ENCODE measurements around the gene SLC17A1. TPM values are rescaled to one million over a fixed set of nuclear protein-coding genes. Genes with fewer than 3 reads are reported as not detected.

The SLC17A1 gene
- total and polyA plus RNA-seq, 3 donors from 2014 or later, result 0.99 to 3.9 (median 1.0) TPM

GRCh38 chr6:25746968-25747367 lies 84.9 kb downstream of the SLC17A1 start:
- intact Hi-C loops (cut with DNase I; ENCODE audit: low total_unique reads), result no loop called here
- DNase-seq, result no peak
- TF ChIP-seq, protein P1, sequence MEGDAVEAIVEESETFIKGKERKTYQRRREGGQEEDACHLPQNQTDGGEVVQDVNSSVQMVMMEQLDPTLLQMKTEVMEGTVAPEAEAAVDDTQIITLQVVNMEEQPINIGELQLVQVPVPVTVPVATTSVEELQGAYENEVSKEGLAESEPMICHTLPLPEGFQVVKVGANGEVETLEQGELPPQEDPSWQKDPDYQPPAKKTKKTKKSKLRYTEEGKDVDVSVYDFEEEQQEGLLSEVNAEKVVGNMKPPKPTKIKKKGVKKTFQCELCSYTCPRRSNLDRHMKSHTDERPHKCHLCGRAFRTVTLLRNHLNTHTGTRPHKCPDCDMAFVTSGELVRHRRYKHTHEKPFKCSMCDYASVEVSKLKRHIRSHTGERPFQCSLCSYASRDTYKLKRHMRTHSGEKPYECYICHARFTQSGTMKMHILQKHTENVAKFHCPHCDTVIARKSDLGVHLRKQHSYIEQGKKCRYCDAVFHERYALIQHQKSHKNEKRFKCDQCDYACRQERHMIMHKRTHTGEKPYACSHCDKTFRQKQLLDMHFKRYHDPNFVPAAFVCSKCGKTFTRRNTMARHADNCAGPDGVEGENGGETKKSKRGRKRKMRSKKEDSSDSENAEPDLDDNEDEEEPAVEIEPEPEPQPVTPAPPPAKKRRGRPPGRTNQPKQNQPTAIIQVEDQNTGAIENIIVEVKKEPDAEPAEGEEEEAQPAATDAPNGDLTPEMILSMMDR (IDR thresholded peaks at IDR 0.05), result no peak
- TF ChIP-seq POLR2A (IDR thresholded peaks at IDR 0.05), result no peak
- Histone ChIP-seq H3K9me3 (no peaks in the 10 kb centered on the region), H3K4me1 (peaks cover 8% of the 10 kb centered on the region), H3K4me3 (no peak overlapping the region), H3K27me3 (no peaks in the 10 kb centered on the region), H3K36me3 (ENCODE audit: low read depth, missing control alignments) (no peaks in the 10 kb centered on the region), H3K27ac (no peak overlapping the region)
- WGBS, 2 donors, result 78 to 82% methylated on average over 1 of the region's 1 CpG

GRCh38 chr6:25745836-25746235 lies 86.0 kb downstream of the SLC17A1 start:
- Histone ChIP-seq H3K4me3 (no peak overlapping the region), H3K27ac (no peak overlapping the region), H3K9me3 (no peaks in the 10 kb centered on the region), H3K36me3 (ENCODE audit: low read depth, missing control alignments) (no peaks in the 10 kb centered on the region), H3K4me1 (peaks cover 8% of the 10 kb centered on the region), H3K27me3 (no peaks in the 10 kb centered on the region)
- WGBS, 2 donors, result 73 to 76% methylated on average over 4 of the region's 4 CpGs
- DNase-seq, result no peak
- TF ChIP-seq POLR2A (IDR thresholded peaks at IDR 0.05), result no peak
- TF ChIP-seq, protein P1 (IDR thresholded peaks at IDR 0.05), result no peak
- intact Hi-C loops (cut with DNase I; ENCODE audit: low total_unique reads), result no loop called here

- DNase-seq, result no peak
Measured at GRCh38 chr6:25743868-25744267, 88.0 kb downstream of the SLC17A1 start.

DNA sequence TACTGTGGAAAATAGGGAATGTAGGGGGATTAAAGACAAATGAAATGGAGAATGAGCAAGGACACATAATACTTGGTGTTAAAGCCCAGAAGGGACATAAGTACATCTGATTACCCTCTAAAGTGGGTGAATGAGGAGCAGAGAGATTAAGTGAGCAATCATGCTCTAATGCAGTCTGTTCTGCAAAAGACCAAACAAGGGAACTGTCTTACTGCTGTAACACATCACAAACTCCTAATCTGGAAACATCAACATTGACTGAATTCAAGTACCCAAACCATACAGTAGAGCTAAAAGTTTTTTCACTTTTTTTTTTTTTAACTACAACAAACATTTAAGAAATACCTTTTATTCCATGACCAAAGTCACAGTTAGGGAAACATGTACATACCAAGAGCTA lies 96.6 kb downstream of the SLC17A1 start:
- H3K9me3 ChIP-seq, result no peaks in the 10 kb centered on the region
- DNase-seq, result no peak
- TF ChIP-seq, protein P1 (IDR thresholded peaks at IDR 0.05), result no peak
- no peak overlapping the region for H3K27ac ChIP-seq
- H3K36me3 ChIP-seq (ENCODE audit: low read depth, missing control alignments), result no peaks in the 10 kb centered on the region
- H3K4me1 ChIP-seq, result no peaks in the 10 kb centered on the region
- intact Hi-C loops (cut with DNase I; ENCODE audit: low total_unique reads), result no loop called here
- H3K4me3 ChIP-seq, result no peak overlapping the region
- no peaks in the 10 kb centered on the region for H3K27me3 ChIP-seq

More at GRCh38 chr6:25743868-25744267, 88.0 kb downstream of the SLC17A1 start:
- Histone ChIP-seq H3K36me3 (ENCODE audit: low read depth, missing control alignments) (no peaks in the 10 kb centered on the region), H3K9me3 (no peaks in the 10 kb centered on the region), H3K4me3 (no peak overlapping the region), H3K4me1 (peaks cover 8% of the 10 kb centered on the region), H3K27me3 (no peaks in the 10 kb centered on the region), H3K27ac (no peak overlapping the region)
- no peak for TF ChIP-seq POLR2A (IDR thresholded peaks at IDR 0.05)
- TF ChIP-seq, protein P1 (IDR thresholded peaks at IDR 0.05), result no peak
- intact Hi-C loops (cut with DNase I; ENCODE audit: low total_unique reads), result no loop called here

Other genes starting within 250 kb of the SLC17A1 start
- gene SCGN, start 179.8 kb downstream of the SLC17A1 start, total RNA-seq, result 1 to 10 TPM in 1 of 2 donors, under 1 TPM in 1; 0.37 to 2.0 TPM
- 0.73 TPM for gene SCGN, start 179.8 kb downstream of the SLC17A1 start, polyA plus RNA-seq (ENCODE audit: insufficient read depth, low read depth, low replicate concordance)
- gene SLC17A4, start 77.3 kb downstream of the SLC17A1 start, total RNA-seq, result under 1 TPM; 0.24 to 0.37 TPM
- gene SLC17A4, start 77.3 kb downstream of the SLC17A1 start, polyA plus RNA-seq (ENCODE audit: insufficient read depth, low read depth, low replicate concordance), result 0.45 TPM
- gene SLC17A3, start 42.2 kb upstream of the SLC17A1 start, total RNA-seq, result under 1 TPM in 1 of 2 donors, not detected in 1; 0.68 TPM
- gene SLC17A3, start 42.2 kb upstream of the SLC17A1 start, polyA plus RNA-seq (ENCODE audit: insufficient read depth, low read depth, low replicate concordance), result 0.61 TPM
- gene SLC17A2, start 98.6 kb upstream of the SLC17A1 start, total RNA-seq, result under 1 TPM; 0.31 to 0.50 TPM
- gene SLC17A2, start 98.6 kb upstream of the SLC17A1 start, polyA plus RNA-seq (ENCODE audit: insufficient read depth, low read depth, low replicate concordance), result 0.17 TPM
- gene TRIM38, start 130.8 kb upstream of the SLC17A1 start, total RNA-seq, result 1 to 10 TPM; 5.3 to 9.1 TPM
- gene TRIM38, start 130.8 kb upstream of the SLC17A1 start, polyA plus RNA-seq (ENCODE audit: insufficient read depth, low read depth, low replicate concordance), result 3.2 TPM

Data from testis (tissue), 3 donors.